CD4-positive, alpha-beta T cell treated with Interleukin-17A for 1 hour (primary cell): ENCODE results near the gene MAP1LC3A.
A peak's percentile ranks its signal among the peaks of the same experiment; 100 is the strongest.
"Not testable (repeated sequence)": the region's sequence is repeated elsewhere in the genome, so short reads cannot be mapped to it uniquely, and the experiment has no call there.

Source experiments
- DNase-seq: peaks from one replicate; pipeline ENCODE4 v3.0.0-alpha.2; 2020

The MAP1LC3A gene

GRCh38 chr20:34558320-34559218 is at the start of gene MAP1LC3A:
TSS of gene MAP1LC3A (plus strand) at chr20:34558718. CDS start at chr20:34558869, 151 bp downstream.
- DNase-seq: peak; percentile 97

DNA sequence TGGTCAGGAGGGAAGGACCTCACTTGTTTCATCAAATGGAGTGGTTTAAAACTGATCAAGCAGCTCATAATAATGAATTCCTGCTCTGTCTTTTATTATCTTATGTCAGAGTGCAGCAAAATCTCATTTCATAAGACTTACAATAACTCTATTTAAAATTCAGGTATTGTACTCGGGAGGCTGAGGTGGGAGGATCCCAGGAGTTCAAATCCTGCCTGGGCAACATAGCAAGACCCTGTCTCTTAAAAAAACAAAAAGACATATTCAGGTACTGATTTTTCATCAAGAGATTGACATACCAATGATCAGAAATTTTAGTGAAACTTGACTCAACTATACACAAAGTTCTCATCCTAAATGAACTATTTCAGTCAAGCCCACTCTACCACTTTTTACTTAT is 47.9 kb upstream of the MAP1LC3A start:
- no peak for DNase-seq

DNA sequence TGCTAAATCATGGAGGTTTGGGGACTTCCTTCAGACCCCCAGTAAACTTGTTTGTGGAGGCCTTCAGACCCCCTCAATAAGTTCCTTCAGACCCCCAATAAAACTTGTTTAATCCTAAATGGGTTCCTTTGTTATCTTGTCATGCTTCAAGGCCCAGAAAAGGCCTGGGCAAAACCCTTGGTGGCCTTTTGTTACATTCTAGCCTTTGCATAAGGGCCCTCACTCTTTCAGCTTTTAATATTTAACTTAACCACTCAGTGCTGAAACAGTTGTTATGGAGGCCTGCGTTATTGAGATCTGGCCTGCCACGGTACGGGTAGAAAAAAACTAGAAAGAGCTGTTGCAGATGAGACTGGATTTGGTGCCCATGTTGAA is 46.6 kb upstream of the MAP1LC3A start:
- no peak for DNase-seq

- DNase-seq: no peak
Observed at GRCh38 chr20:34512266-34512954, 46.1 kb upstream of the MAP1LC3A start.

GRCh38 chr20:34512955-34513419 is 45.5 kb upstream of the MAP1LC3A start:
- DNase-seq: peak; percentile 24

- not testable (repeated sequence) for DNase-seq
Observed at GRCh38 chr20:34514034-34514433, 44.5 kb upstream of the MAP1LC3A start.

DNA sequence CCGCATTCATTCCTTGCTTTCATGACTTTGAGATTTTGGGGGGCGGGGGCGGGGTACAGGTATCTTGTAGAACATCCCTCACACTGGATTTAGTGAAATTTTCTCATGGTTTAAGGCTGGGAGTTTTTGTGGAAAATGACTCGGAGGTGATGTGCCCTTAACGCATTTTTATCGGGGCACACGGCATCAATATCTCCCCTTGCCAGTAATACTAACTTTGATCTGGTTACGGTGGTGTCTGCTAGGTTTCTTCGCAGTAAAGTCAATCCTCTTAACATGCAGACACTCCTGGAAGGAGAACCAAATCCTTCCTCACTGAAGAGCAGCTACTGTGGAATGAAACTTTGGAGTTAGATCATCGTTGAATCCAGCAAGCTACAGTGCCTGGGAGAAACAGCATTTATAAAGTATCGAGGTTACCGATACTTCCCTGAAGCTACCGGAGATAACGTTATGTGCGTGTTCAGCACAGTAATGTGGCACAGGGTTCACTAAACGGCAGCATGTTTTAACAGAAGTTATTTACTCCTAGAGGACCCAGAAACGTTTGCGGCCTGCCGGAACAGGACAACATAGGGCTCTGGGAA is 43.5 kb upstream of the MAP1LC3A start:
- no peak for DNase-seq

- peak; percentile 81 for DNase-seq
Observed at GRCh38 chr20:34515484-34516246, 42.9 kb upstream of the MAP1LC3A start.

DNA sequence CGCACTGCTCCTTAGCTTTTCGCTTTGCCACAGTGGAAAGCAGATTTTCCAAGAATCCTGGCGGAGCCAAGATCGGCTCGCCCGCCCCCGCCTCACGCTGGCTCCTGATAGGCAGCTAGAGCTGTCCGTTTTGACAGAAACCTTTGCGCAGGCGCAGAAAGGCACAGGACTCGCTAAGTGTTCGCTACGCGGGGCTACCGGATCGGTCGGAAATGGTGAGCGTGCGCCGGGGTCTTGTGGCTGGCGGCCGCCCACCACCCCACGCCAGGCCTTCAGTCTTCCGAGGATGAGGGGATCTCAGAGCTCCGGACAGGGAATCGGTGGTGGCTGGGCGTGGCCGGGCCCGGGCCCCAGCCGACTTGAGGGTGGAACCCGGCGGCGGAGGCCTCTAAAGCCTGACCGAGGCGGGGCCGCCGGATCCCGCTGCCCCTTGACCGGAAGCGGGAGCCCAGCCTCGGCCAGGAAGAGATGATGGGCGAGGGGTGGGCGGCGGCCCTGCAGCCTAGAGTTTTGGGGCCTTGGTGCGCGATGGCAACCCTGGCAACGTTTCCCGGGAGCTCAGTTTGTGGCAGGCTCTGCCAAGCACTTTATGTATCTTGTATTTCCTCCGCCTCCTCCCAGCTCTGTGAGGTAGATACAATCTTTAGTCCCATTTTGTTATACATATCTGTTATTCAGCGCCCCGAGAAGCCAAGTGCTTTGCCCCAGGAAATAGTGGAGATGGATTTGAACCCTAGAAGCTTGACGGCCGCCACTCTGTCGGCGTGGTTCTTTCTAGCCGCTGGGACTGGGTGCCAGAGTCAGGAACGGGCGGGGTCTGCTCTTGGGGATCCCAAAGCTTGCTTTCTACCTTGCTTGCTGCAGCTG is 42.0 kb upstream of the MAP1LC3A start, which contains the start of gene DYNLRB1:
TSS of gene DYNLRB1 (plus strand) at position 176 of the 867 bp plus-strand sequence. CDS start at position 213, 37 bp downstream.
- peak; percentile 94 for DNase-seq

DNA sequence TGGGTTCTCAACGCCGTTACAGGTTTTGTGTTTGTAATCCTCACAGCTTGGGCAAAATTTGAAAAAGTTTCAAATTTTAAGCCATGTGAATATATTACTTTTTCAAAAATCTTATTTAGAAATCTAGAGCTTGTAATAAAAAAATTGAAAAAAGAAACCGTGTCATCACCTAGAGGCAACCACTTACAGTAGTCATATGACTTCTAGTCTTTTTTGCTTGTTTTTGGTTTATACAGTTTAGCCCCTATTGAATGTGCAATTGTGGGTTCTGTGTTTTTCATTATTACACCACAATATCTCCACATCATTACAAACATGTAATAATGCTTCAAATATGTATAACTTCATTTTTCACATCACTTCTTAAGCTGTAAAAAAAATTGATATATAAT is 41.4 kb upstream of the MAP1LC3A start:
- DNase-seq: no peak

DNA sequence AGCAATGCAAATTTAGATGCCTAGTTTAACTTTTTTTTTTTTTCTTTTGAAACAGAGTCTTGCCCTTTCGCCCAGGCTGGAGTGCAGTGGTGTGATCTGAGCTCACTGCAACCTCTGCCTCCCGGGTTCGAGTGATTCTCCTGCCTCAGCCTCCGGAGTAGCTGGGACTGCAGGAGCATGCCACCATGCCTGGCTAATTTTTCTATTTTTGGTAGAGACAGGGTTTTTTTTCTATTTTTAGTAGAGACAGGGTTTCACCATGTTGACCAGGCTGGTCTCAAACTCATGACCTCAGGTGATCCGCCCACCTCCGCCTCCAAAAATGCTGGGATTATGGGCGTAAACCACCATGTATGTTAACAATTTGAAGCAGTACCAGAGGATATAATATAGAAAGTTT is 39.7 kb upstream of the MAP1LC3A start:
- DNase-seq: not testable (repeated sequence)

DNA sequence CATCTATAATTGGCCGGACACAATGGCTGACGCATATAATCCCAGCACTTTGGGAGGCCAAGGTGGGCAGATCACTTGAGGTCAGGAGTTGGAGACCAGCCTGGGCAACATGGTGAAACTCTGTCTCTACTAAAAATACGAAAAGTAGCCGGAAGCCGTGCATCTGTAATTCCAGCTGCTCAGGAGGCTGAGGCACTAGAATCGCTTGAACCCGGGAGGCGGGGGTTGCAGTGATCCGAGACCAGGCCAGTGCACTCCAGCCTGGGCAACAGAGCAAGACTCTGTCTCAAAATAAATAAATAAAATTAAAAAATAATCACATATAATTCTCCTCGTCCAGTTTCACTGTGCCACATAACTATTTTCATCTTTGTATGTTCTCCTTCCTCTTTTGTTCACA is 38.7 kb upstream of the MAP1LC3A start:
- not testable (repeated sequence) for DNase-seq

GRCh38 chr20:34522969-34523871 is 35.3 kb upstream of the MAP1LC3A start:
- DNase-seq: peak; percentile 51

DNA sequence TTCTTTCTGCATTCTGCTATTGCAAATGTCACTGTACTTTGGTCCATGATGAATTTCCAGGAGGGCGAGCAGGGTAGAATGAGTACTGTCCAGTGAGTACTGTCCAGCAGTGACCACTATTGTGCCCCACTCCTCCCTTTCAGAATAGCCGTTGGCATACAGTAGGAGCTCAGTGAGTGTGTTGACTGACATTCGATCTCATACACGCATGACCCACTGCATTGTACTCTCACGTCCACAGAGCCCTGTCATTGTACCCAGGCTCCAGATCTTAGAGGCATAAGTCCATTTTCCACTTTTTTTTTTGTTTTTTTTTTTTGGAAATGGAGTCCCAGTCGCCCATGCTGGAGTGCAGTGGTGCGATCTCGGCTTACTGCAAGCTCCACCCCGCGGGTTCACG is 34.1 kb upstream of the MAP1LC3A start:
- DNase-seq: no peak

GRCh38 chr20:34525342-34525708 is 33.2 kb upstream of the MAP1LC3A start:
- DNase-seq: no peak

DNA sequence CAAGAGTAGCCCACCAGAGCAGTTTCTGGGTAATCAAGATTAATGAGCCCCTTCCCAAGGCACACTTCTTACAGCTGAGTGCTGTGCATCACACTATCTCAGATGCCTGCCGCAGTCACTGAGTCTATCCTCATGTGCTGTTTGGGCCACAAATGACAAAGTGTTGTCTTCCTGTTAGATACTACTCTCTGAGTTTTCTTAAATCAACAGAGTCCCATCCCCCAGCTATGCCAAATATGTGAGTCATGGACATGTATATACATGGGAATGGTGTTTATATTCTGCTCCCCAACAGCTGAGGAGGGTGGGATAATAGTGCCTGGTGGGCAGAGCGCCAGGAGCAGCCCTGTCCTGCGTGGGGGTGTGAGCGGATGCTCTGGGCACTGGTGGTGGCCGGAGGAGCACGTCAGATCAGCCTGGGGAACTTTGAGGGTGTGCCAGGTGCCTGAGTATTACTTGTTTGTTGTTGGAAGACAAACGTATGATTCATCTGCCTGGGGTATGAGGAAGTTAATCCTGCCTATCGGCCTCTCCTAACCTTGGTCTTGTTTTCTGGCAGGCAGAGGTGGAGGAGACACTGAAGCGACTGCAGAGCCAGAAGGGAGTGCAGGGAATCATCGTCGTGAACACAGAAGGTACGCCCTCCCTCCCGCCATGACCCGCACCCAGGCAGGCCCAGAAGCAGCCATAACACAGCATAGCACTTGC is 32.7 kb upstream of the MAP1LC3A start:
- DNase-seq: no peak

DNA sequence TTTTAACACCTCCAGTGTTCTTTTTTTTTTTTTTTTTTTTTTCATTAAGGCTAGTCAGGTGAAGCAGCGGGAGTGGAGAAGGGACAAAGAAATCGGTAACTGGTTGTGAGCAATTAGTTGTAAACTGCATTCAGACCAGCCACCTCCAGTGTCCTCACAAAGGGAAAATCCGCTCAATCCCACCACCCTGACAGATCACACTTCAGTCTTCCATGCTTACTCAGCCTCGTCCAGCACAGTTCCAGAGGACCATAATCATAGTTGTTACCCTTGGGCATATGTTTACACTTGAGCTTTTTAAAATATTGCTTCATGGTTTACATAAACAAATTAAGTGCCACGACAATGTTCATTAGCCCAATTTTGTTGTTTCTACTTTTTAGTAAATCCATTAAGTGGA is 32.1 kb upstream of the MAP1LC3A start:
- no peak for DNase-seq

DNA sequence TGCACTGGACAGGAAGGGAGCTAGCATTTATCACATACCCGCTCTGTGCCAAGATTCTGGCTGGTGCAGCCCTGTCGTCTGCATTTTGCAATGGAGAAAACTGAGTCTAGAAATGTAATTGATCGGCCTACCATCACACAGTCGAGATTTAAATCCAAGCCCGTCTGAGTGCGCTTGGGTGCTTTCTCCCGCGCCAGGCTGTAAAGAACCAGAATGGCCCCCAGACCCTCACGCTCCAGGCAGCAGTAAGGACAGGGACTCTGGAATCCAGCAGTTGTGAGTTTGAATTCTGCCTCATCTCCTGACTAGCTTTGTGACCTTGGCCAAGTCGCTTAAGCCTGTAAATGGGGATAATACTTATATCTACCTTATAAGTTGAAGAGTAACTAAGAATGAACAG is 31.5 kb upstream of the MAP1LC3A start:
- DNase-seq: no peak

DNA sequence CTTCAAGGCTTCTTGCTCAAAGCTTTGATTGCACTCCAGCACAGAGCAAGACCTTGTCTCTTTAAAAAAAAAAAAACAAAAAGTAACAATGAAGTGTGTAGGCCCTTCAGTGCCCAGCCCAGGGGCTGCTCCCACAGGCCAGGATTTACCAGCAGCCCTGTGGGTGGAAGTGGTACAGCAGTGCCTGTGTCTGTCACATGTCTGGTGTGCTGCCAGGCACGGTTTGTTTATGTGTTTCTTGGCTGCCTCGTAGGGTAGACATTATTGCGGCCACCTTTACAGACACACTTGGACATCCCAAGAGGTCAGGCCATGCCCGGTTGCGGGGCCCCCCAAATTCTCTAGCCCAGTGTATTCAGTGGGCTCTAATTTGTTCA is 29.6 kb upstream of the MAP1LC3A start:
- no peak for DNase-seq

- no peak for DNase-seq
Observed at GRCh38 chr20:34529742-34530141, 28.8 kb upstream of the MAP1LC3A start.
